Measurements from ENCODE around the gene TBL1X.

The TBL1X gene

GRCh38 chrX:9503261-9503660 lies 38.4 kb downstream of the TBL1X start:
- H3K9me3 ChIP-seq (ENCODE audit: control insufficient read depth, low read depth, low read length) = no peaks in the 10 kb centered on the region
- no peaks in the 10 kb centered on the region for H3K27me3 ChIP-seq (ENCODE audit: control insufficient read depth, insufficient read depth, low read length)
- no peak overlapping the region for H3K27ac ChIP-seq (ENCODE audit: low read length)
- H3K4me1 ChIP-seq (ENCODE audit: control insufficient read depth, low read depth, low read length) = no peaks in the 10 kb centered on the region
- H3K36me3 ChIP-seq (ENCODE audit: control insufficient read depth, low read depth, low read length) = peaks cover 29% of the 10 kb centered on the region
- no peak overlapping the region for H3K9ac ChIP-seq (ENCODE audit: low read length)
- no peak overlapping the region for H3K4me3 ChIP-seq (ENCODE audit: low read length)

- Histone ChIP-seq H3K4me1 (ENCODE audit: control insufficient read depth, low read depth, low read length) (no peaks in the 10 kb centered on the region), H3K27ac (ENCODE audit: low read length) (no peak overlapping the region), H3K4me3 (ENCODE audit: low read length) (no peak overlapping the region), H3K36me3 (ENCODE audit: control insufficient read depth, low read depth, low read length) (peaks cover 4% of the 10 kb centered on the region), H3K9ac (ENCODE audit: low read length) (no peak overlapping the region), H3K9me3 (ENCODE audit: control insufficient read depth, low read depth, low read length) (no peaks in the 10 kb centered on the region), H3K27me3 (ENCODE audit: control insufficient read depth, insufficient read depth, low read length) (no peaks in the 10 kb centered on the region)
These were observed 45.5 kb downstream of the TBL1X start for GRCh38 chrX:9510366-9510765.

GRCh38 chrX:9510980-9511379 lies 46.1 kb downstream of the TBL1X start:
- Histone ChIP-seq H3K9me3 (ENCODE audit: control insufficient read depth, low read depth, low read length) (no peaks in the 10 kb centered on the region), H3K27ac (ENCODE audit: low read length) (no peak overlapping the region), H3K4me3 (ENCODE audit: low read length) (no peak overlapping the region), H3K27me3 (ENCODE audit: control insufficient read depth, insufficient read depth, low read length) (no peaks in the 10 kb centered on the region), H3K36me3 (ENCODE audit: control insufficient read depth, low read depth, low read length) (peaks cover 4% of the 10 kb centered on the region), H3K4me1 (ENCODE audit: control insufficient read depth, low read depth, low read length) (no peaks in the 10 kb centered on the region), H3K9ac (ENCODE audit: low read length) (no peak overlapping the region)

- no peak overlapping the region for H3K9ac ChIP-seq (ENCODE audit: low read length)
- H3K36me3 ChIP-seq (ENCODE audit: control insufficient read depth, low read depth, low read length) = peaks cover 4% of the 10 kb centered on the region
- H3K9me3 ChIP-seq (ENCODE audit: control insufficient read depth, low read depth, low read length) = no peaks in the 10 kb centered on the region
- H3K27me3 ChIP-seq (ENCODE audit: control insufficient read depth, insufficient read depth, low read length) = no peaks in the 10 kb centered on the region
- no peak overlapping the region for H3K27ac ChIP-seq (ENCODE audit: low read length)
- no peak overlapping the region for H3K4me3 ChIP-seq (ENCODE audit: low read length)
- peaks cover 14% of the 10 kb centered on the region for H3K4me1 ChIP-seq (ENCODE audit: control insufficient read depth, low read depth, low read length)
These were observed 50.6 kb downstream of the TBL1X start for GRCh38 chrX:9515489-9515888.

GRCh38 chrX:9515973-9516538 lies 51.2 kb downstream of the TBL1X start:
- Histone ChIP-seq H3K9ac (ENCODE audit: low read length) (no peak overlapping the region), H3K27me3 (ENCODE audit: control insufficient read depth, insufficient read depth, low read length) (no peaks in the 10 kb centered on the region), H3K27ac (ENCODE audit: low read length) (no peak overlapping the region), H3K4me1 (ENCODE audit: control insufficient read depth, low read depth, low read length) (peaks cover 14% of the 10 kb centered on the region), H3K36me3 (ENCODE audit: control insufficient read depth, low read depth, low read length) (no peaks in the 10 kb centered on the region), H3K9me3 (ENCODE audit: control insufficient read depth, low read depth, low read length) (no peaks in the 10 kb centered on the region), H3K4me3 (ENCODE audit: low read length) (no peak overlapping the region)

- no peaks in the 10 kb centered on the region for H3K36me3 ChIP-seq (ENCODE audit: control insufficient read depth, low read depth, low read length)
- peaks cover 19% of the 10 kb centered on the region for H3K4me1 ChIP-seq (ENCODE audit: control insufficient read depth, low read depth, low read length)
- no peak overlapping the region for H3K9ac ChIP-seq (ENCODE audit: low read length)
- no peak overlapping the region for H3K27ac ChIP-seq (ENCODE audit: low read length)
- H3K4me3 ChIP-seq (ENCODE audit: low read length) = no peak overlapping the region
- no peaks in the 10 kb centered on the region for H3K9me3 ChIP-seq (ENCODE audit: control insufficient read depth, low read depth, low read length)
- H3K27me3 ChIP-seq (ENCODE audit: control insufficient read depth, insufficient read depth, low read length) = no peaks in the 10 kb centered on the region
These were observed 51.8 kb downstream of the TBL1X start for GRCh38 chrX:9516635-9517034.

- Histone ChIP-seq H3K36me3 (ENCODE audit: control insufficient read depth, low read depth, low read length) (no peaks in the 10 kb centered on the region), H3K4me3 (ENCODE audit: low read length) (no peak overlapping the region), H3K4me1 (ENCODE audit: control insufficient read depth, low read depth, low read length) (peaks cover 20% of the 10 kb centered on the region), H3K27ac (ENCODE audit: low read length) (no peak overlapping the region), H3K27me3 (ENCODE audit: control insufficient read depth, insufficient read depth, low read length) (no peaks in the 10 kb centered on the region), H3K9ac (ENCODE audit: low read length) (no peak overlapping the region), H3K9me3 (ENCODE audit: control insufficient read depth, low read depth, low read length) (no peaks in the 10 kb centered on the region)
These were observed 53.2 kb downstream of the TBL1X start for GRCh38 chrX:9518051-9518450.

GRCh38 chrX:9518889-9519288 lies 54.0 kb downstream of the TBL1X start:
- Histone ChIP-seq H3K9ac (ENCODE audit: low read length) (no peak overlapping the region), H3K27ac (ENCODE audit: low read length) (no peak overlapping the region), H3K4me1 (ENCODE audit: control insufficient read depth, low read depth, low read length) (peaks cover 20% of the 10 kb centered on the region), H3K9me3 (ENCODE audit: control insufficient read depth, low read depth, low read length) (no peaks in the 10 kb centered on the region), H3K36me3 (ENCODE audit: control insufficient read depth, low read depth, low read length) (no peaks in the 10 kb centered on the region), H3K4me3 (ENCODE audit: low read length) (no peak overlapping the region), H3K27me3 (ENCODE audit: control insufficient read depth, insufficient read depth, low read length) (no peaks in the 10 kb centered on the region)

GRCh38 chrX:9519546-9520216 lies 54.8 kb downstream of the TBL1X start:
- Histone ChIP-seq H3K4me3 (ENCODE audit: low read length) (no peak overlapping the region), H3K27ac (ENCODE audit: low read length) (no peak overlapping the region), H3K9me3 (ENCODE audit: control insufficient read depth, low read depth, low read length) (no peaks in the 10 kb centered on the region), H3K36me3 (ENCODE audit: control insufficient read depth, low read depth, low read length) (no peaks in the 10 kb centered on the region), H3K27me3 (ENCODE audit: control insufficient read depth, insufficient read depth, low read length) (no peaks in the 10 kb centered on the region), H3K4me1 (ENCODE audit: control insufficient read depth, low read depth, low read length) (peaks cover 20% of the 10 kb centered on the region), H3K9ac (ENCODE audit: low read length) (no peak overlapping the region)

GRCh38 chrX:9520217-9520590 lies 55.3 kb downstream of the TBL1X start:
- Histone ChIP-seq H3K36me3 (ENCODE audit: control insufficient read depth, low read depth, low read length) (no peaks in the 10 kb centered on the region), H3K9me3 (ENCODE audit: control insufficient read depth, low read depth, low read length) (no peaks in the 10 kb centered on the region), H3K9ac (ENCODE audit: low read length) (no peak overlapping the region), H3K27me3 (ENCODE audit: control insufficient read depth, insufficient read depth, low read length) (no peaks in the 10 kb centered on the region), H3K27ac (ENCODE audit: low read length) (no peak overlapping the region), H3K4me3 (ENCODE audit: low read length) (no peak overlapping the region), H3K4me1 (ENCODE audit: control insufficient read depth, low read depth, low read length) (peaks cover 20% of the 10 kb centered on the region)

- no peak overlapping the region for H3K4me3 ChIP-seq (ENCODE audit: low read length)
- H3K9ac ChIP-seq (ENCODE audit: low read length) = no peak overlapping the region
- no peaks in the 10 kb centered on the region for H3K27me3 ChIP-seq (ENCODE audit: control insufficient read depth, insufficient read depth, low read length)
- no peaks in the 10 kb centered on the region for H3K36me3 ChIP-seq (ENCODE audit: control insufficient read depth, low read depth, low read length)
- peaks cover 36% of the 10 kb centered on the region for H3K4me1 ChIP-seq (ENCODE audit: control insufficient read depth, low read depth, low read length)
- no peaks in the 10 kb centered on the region for H3K9me3 ChIP-seq (ENCODE audit: control insufficient read depth, low read depth, low read length)
- no peak overlapping the region for H3K27ac ChIP-seq (ENCODE audit: low read length)
These were observed 57.7 kb downstream of the TBL1X start for GRCh38 chrX:9522378-9523155.
